ENCODE measurements around the gene DGKB.

The DGKB gene

GRCh38 chr7:14846405-14846804 is 56.1 kb downstream of the DGKB start:
- DNase-seq (ENCODE audit: extremely low spot score), result no peak
- ChIA-PET POLR2A (no interaction called here), CTCF (no interaction called here)
- TF ChIP-seq SUZ12 (IDR thresholded peaks at IDR 0.05), result no peak

- POLR2A ChIA-PET, result no interaction called here
- DNase-seq (ENCODE audit: extremely low spot score), result no peak
- TF ChIP-seq L3MBTL2 (conservative IDR thresholded peaks at IDR 0.05) (no peak), ARNT (IDR thresholded peaks at IDR 0.05) (no peak), PKNOX1 (IDR thresholded peaks at IDR 0.05) (no peak), NFRKB (IDR thresholded peaks at IDR 0.05) (no peak), CTBP1 (IDR thresholded peaks at IDR 0.05; ENCODE audit: borderline replicate concordance) (no peak), ZNF384 (IDR thresholded peaks at IDR 0.05) (no peak), SP1 (IDR thresholded peaks at IDR 0.05) (no peak), SUZ12 (IDR thresholded peaks at IDR 0.05) (no peak), HDGF (IDR thresholded peaks at IDR 0.05; ENCODE audit: borderline replicate concordance) (no peak), BHLHE40 (IDR thresholded peaks at IDR 0.05; ENCODE audit: borderline replicate concordance) (no peak), FOXK2 (IDR thresholded peaks at IDR 0.05) (no peak), LEF1 (IDR thresholded peaks at IDR 0.05; ENCODE audit: borderline replicate concordance) (no peak), ELF4 (IDR thresholded peaks at IDR 0.05) (no peak), FOXA1 (IDR thresholded peaks at IDR 0.05) (no peak), TARDBP (IDR thresholded peaks at IDR 0.05) (no peak), FOXM1 (IDR thresholded peaks at IDR 0.05; ENCODE audit: borderline replicate concordance) (no peak)
- CTCF ChIA-PET, result no interaction called here
These were observed 58.8 kb downstream of the DGKB start for GRCh38 chr7:14843755-14844154.

GRCh38 chr7:14842523-14842922 is 60.0 kb downstream of the DGKB start:
- CTCF ChIA-PET, result no interaction called here

GRCh38 chr7:14841869-14842268 is 60.7 kb downstream of the DGKB start:
- ChIA-PET POLR2A (no interaction called here), CTCF (no interaction called here)
- TF ChIP-seq LEF1 (IDR thresholded peaks at IDR 0.05; ENCODE audit: borderline replicate concordance) (no peak), HDGF (IDR thresholded peaks at IDR 0.05; ENCODE audit: borderline replicate concordance) (no peak), ZNF384 (IDR thresholded peaks at IDR 0.05) (no peak)
- no peak for DNase-seq (ENCODE audit: extremely low spot score)

More at GRCh38 chr7:14842523-14842922, 60.0 kb downstream of the DGKB start:
- no peak for DNase-seq (ENCODE audit: extremely low spot score)
- no peak for TF ChIP-seq ARNT (IDR thresholded peaks at IDR 0.05)
- TF ChIP-seq FOXK2 (IDR thresholded peaks at IDR 0.05), result no peak
- TF ChIP-seq LEF1 (IDR thresholded peaks at IDR 0.05; ENCODE audit: borderline replicate concordance), result no peak
- no peak for TF ChIP-seq TARDBP (IDR thresholded peaks at IDR 0.05)
- TF ChIP-seq PKNOX1 (IDR thresholded peaks at IDR 0.05), result no peak
- TF ChIP-seq FOXM1 (IDR thresholded peaks at IDR 0.05; ENCODE audit: borderline replicate concordance), result no peak
- no peak for TF ChIP-seq ZNF384 (IDR thresholded peaks at IDR 0.05)
- no peak for TF ChIP-seq SUZ12 (IDR thresholded peaks at IDR 0.05)
- no peak for TF ChIP-seq L3MBTL2 (conservative IDR thresholded peaks at IDR 0.05)
- TF ChIP-seq CTBP1 (IDR thresholded peaks at IDR 0.05; ENCODE audit: borderline replicate concordance), result no peak
- TF ChIP-seq BHLHE40 (IDR thresholded peaks at IDR 0.05; ENCODE audit: borderline replicate concordance), result no peak
- no peak for TF ChIP-seq SP1 (IDR thresholded peaks at IDR 0.05)
- POLR2A ChIA-PET, result no interaction called here

- ChIA-PET CTCF (no interaction called here), POLR2A (no interaction called here)
- no peak for DNase-seq (ENCODE audit: extremely low spot score)
- TF ChIP-seq HDGF (IDR thresholded peaks at IDR 0.05; ENCODE audit: borderline replicate concordance), result no peak
- no peak for TF ChIP-seq FOXM1 (IDR thresholded peaks at IDR 0.05; ENCODE audit: borderline replicate concordance)
- TF ChIP-seq L3MBTL2 (conservative IDR thresholded peaks at IDR 0.05), result no peak
- no peak for TF ChIP-seq ARNT (IDR thresholded peaks at IDR 0.05)
- TF ChIP-seq SP1 (IDR thresholded peaks at IDR 0.05), result no peak
These were observed 61.5 kb downstream of the DGKB start for GRCh38 chr7:14841086-14841485.

- TF ChIP-seq ARNT (IDR thresholded peaks at IDR 0.05) (no peak), FOXA1 (IDR thresholded peaks at IDR 0.05) (no peak)
- DNase-seq (ENCODE audit: extremely low spot score), result no peak
- CTCF ChIA-PET, result interaction anchor here (0.6 kb wide), 1 partner anchor 850 kb away, joined by 3 read pairs; the partner anchor contains the start of gene ETV1
- POLR2A ChIA-PET, result no interaction called here
These were observed 63.2 kb downstream of the DGKB start for GRCh38 chr7:14839307-14839706.

GRCh38 chr7:14837216-14837615 is 65.3 kb downstream of the DGKB start:
- ChIA-PET CTCF (no interaction called here), POLR2A (no interaction called here)
- DNase-seq (ENCODE audit: extremely low spot score), result no peak
- TF ChIP-seq BHLHE40 (IDR thresholded peaks at IDR 0.05; ENCODE audit: borderline replicate concordance) (no peak), ZNF384 (IDR thresholded peaks at IDR 0.05) (no peak), HDGF (IDR thresholded peaks at IDR 0.05; ENCODE audit: borderline replicate concordance) (no peak), PKNOX1 (IDR thresholded peaks at IDR 0.05) (no peak), NFRKB (IDR thresholded peaks at IDR 0.05) (no peak), ELF4 (IDR thresholded peaks at IDR 0.05) (no peak), CTBP1 (IDR thresholded peaks at IDR 0.05; ENCODE audit: borderline replicate concordance) (no peak), ARNT (IDR thresholded peaks at IDR 0.05) (no peak), TARDBP (IDR thresholded peaks at IDR 0.05) (no peak), L3MBTL2 (conservative IDR thresholded peaks at IDR 0.05) (no peak), FOXA1 (IDR thresholded peaks at IDR 0.05) (no peak), SP1 (IDR thresholded peaks at IDR 0.05) (no peak), FOXK2 (IDR thresholded peaks at IDR 0.05) (no peak), SUZ12 (IDR thresholded peaks at IDR 0.05) (no peak), FOXM1 (IDR thresholded peaks at IDR 0.05; ENCODE audit: borderline replicate concordance) (no peak), LEF1 (IDR thresholded peaks at IDR 0.05; ENCODE audit: borderline replicate concordance) (no peak)

Measured in HEK293T (cell line).